Trophoblast cell (in vitro differentiated cells and primary cell): ENCODE data around the gene GUCA1A.
"Not testable (repeated sequence)": the region's sequence is repeated elsewhere in the genome, so short reads cannot be mapped to it uniquely, and the experiment has no call there.

Experiments
- DNase-seq, 2 donors: peaks; one replicate each; pipeline ENCODE4 v3.0.0-alpha.2; 2016
- H2AFZ ChIP-seq: 2 replicates; pipeline ENCODE4 v1.6.1; 2013; ENCODE audit warnings: low read length, moderate library complexity, mild to moderate bottlenecking; ENCODE audit not compliant: insufficient read depth, poor library complexity
- H2AK5ac ChIP-seq: 2 replicates; pipeline ENCODE4 v1.6.1; 2013; ENCODE audit warnings: mild to moderate bottlenecking, low read length
- H2BK120ac ChIP-seq: 2 replicates; pipeline ENCODE4 v1.6.1; 2013; ENCODE audit warnings: low read length, mild to moderate bottlenecking, moderate library complexity; ENCODE audit not compliant: insufficient read depth, poor library complexity
- H2BK12ac ChIP-seq: 2 replicates; pipeline ENCODE4 v1.6.1; 2013; ENCODE audit warnings: mild to moderate bottlenecking, low read length, moderate library complexity
- H2BK5ac ChIP-seq: 2 replicates; pipeline ENCODE4 v1.6.1; 2013; ENCODE audit warnings: low read length, low read depth, moderate library complexity, mild to moderate bottlenecking; ENCODE audit not compliant: poor library complexity
- H3K14ac ChIP-seq: 2 replicates; pipeline ENCODE4 v1.6.1; 2013; ENCODE audit warnings: mild to moderate bottlenecking, low read length
- H3K18ac ChIP-seq: 2 replicates; pipeline ENCODE4 v1.6.1; 2013; ENCODE audit warnings: mild to moderate bottlenecking, low read length
- H3K23ac ChIP-seq: 2 replicates; pipeline ENCODE4 v1.6.1; 2013; ENCODE audit warnings: low read length
- H3K27ac ChIP-seq: 2 replicates; pipeline ENCODE4 v1.5.1; 2013; ENCODE audit warnings: low read depth, mild to moderate bottlenecking, inconsistent platforms, low read length, moderate library complexity
- H3K27me3 ChIP-seq: 2 replicates; pipeline ENCODE4 v1.6.1; 2013; ENCODE audit warnings: inconsistent platforms, mild to moderate bottlenecking, low read length, moderate library complexity; ENCODE audit not compliant: insufficient read depth
- H3K36me3 ChIP-seq, 2 experiments: 1 replicate in 1 of 2; 2 replicates in 1 of 2; pipeline ENCODE4 v1.6.1; 2013; ENCODE audit warnings: low read length in 2 of 2, mild to moderate bottlenecking in 2 of 2, moderate library complexity in 1 of 2; ENCODE audit not compliant: insufficient read depth in 2 of 2, control insufficient read depth in 1 of 2
- H3K4ac ChIP-seq: 2 replicates; pipeline ENCODE4 v1.6.1; 2013; ENCODE audit warnings: low read depth, mild to moderate bottlenecking, low read length, moderate library complexity
- H3K4me1 ChIP-seq, 2 experiments: 1 replicate in 1 of 2; 2 replicates in 1 of 2; pipeline ENCODE4 v1.6.1; 2013; ENCODE audit warnings: low read length in 2 of 2, mild to moderate bottlenecking in 2 of 2, moderate library complexity in 1 of 2; ENCODE audit not compliant: insufficient read depth in 2 of 2, control insufficient read depth in 1 of 2
- H3K4me2 ChIP-seq: 2 replicates; pipeline ENCODE4 v1.6.1; 2013; ENCODE audit warnings: inconsistent platforms, mild to moderate bottlenecking, low read length, moderate library complexity
- H3K4me3 ChIP-seq: 2 replicates; pipeline ENCODE4 v1.5.1; 2013; ENCODE audit warnings: mild to moderate bottlenecking, low read depth, low read length, inconsistent platforms
- H3K79me1 ChIP-seq: one replicate; pipeline ENCODE4 v1.6.1; 2013; ENCODE audit warnings: low read length
- H3K79me2 ChIP-seq: 2 replicates; pipeline ENCODE4 v1.6.1; 2013; ENCODE audit warnings: low read length, mild to moderate bottlenecking; ENCODE audit not compliant: control insufficient read depth, insufficient read depth, poor library complexity
- H3K9ac ChIP-seq: 2 replicates; pipeline ENCODE4 v1.6.1; 2013; ENCODE audit warnings: mild to moderate bottlenecking, low read length
- H3K9me3 ChIP-seq: 2 replicates; pipeline ENCODE4 v1.6.1; 2013; ENCODE audit warnings: low read depth, mild to moderate bottlenecking, control low read depth, inconsistent platforms, low read length; ENCODE audit not compliant: insufficient read depth
- H4K12ac ChIP-seq: 2 replicates; pipeline ENCODE4 v1.6.1; 2013; ENCODE audit warnings: low read depth, mild to moderate bottlenecking, low read length, moderate library complexity
- H4K8ac ChIP-seq: 2 replicates; pipeline ENCODE4 v1.6.1; 2013; ENCODE audit warnings: low read depth, mild to moderate bottlenecking, low read length, moderate library complexity
- H4K91ac ChIP-seq: one replicate; pipeline ENCODE4 v1.6.1; 2013; ENCODE audit warnings: low read depth, mild to moderate bottlenecking, low read length, moderate library complexity
- WGBS: extraction: QIAGEN DNeasy Blood & Tissue Kit; methylation state at CpG from one replicate; pipeline ENCODE4 v1.1.7; 2013; ENCODE audit warnings: missing lambda C conversion rate; ENCODE audit not compliant: insufficient read length, insufficient coverage; ENCODE audit errors: extremely low coverage; 5-methylcytosine and 5-hydroxymethylcytosine counted together

Gene GUCA1A

DNA sequence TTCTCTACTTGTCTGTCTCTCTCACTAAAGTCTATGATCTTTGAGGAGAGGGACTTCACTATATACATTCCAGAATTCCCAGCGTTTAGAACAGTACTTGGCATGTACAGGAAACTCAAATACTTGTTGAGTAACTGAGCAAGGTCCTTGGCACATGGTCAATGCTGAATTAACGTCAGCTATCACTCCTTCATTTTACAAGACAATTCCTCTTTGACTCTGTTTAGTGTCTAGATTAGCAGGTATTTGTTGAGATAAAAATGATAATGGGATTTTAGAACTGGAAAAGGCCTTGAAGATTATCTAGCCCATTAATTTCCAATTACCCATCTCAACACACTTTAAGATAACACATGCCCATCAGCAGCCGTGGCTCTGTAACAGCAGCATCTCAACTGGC lies 28.2 kb downstream of the GUCA1A start:
- no CpG with 5 or more reads among the region's 3 CpGs for WGBS
- Histone ChIP-seq H2AFZ (no peak overlapping the region), H3K4ac (no peak overlapping the region), H4K12ac (no peak overlapping the region), H3K23ac (no peak overlapping the region), H3K27ac (no peak overlapping the region), H4K91ac (no peak overlapping the region), H3K79me1 (no peaks in the 10 kb centered on the region), H3K79me2 (no peaks in the 10 kb centered on the region), H2BK120ac (no peak overlapping the region), H3K4me3 (no peak overlapping the region), H3K4me2 (no peak overlapping the region), H3K27me3 (no peaks in the 10 kb centered on the region), H3K18ac (no peak overlapping the region), H2BK5ac (no peak overlapping the region), H3K9me3 (no peaks in the 10 kb centered on the region), H2AK5ac (no peak overlapping the region), H2BK12ac (no peak overlapping the region), H4K8ac (no peak overlapping the region), H3K9ac (no peak overlapping the region), H3K14ac (no peak overlapping the region), H3K36me3 (peaks cover 0 to 6% of the 10 kb centered on the region in 2 experiments), H3K4me1 (no peaks in the 10 kb centered on the region)
- no peak for DNase-seq

DNA sequence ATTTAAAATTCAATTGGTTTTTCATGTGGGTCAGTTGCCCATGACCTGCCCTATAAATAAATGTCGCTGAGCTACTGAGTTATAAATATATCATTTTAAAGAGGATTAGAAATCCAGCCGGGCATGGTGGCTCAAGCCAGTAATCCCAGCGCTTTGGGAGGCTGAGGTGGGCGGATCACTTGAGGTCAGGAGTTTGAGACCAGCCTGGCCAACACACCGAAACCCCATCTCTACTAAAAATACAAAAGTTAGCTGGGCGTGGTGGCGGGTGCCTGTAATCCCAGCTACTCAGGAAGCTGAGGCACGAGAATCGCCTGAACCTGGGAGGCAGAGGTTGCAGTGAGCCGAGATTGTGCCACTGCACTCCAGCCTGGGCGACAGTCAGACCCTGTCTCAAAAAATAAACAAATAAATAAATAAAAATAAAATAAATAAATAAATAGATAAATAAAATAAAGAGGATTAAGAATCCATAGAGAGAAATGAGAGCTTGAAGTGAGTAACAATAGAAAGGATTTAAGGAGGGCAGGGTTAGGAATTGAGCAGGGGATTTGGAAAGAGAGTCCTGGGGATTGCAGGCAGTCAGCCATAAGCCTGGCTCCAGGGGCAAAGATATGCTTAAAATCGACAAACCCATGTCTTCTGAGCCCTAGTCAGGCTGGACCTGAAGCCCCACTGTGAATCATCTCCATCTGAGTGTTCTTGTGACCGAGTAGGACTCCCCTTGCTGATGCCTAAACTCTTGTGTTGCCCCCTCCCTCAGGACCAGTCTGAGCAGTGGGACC lies 29.2 kb downstream of the GUCA1A start:
- not testable (repeated sequence) for H3K79me1 ChIP-seq, H2BK5ac ChIP-seq, H3K4me1 ChIP-seq, H3K4ac ChIP-seq, H3K4me2 ChIP-seq, H2AK5ac ChIP-seq, H4K91ac ChIP-seq, H3K14ac ChIP-seq, H3K27me3 ChIP-seq, H4K8ac ChIP-seq, H3K9me3 ChIP-seq, H3K18ac ChIP-seq, H3K36me3 ChIP-seq, H2BK120ac ChIP-seq, H2AFZ ChIP-seq, H4K12ac ChIP-seq, H3K27ac ChIP-seq, H2BK12ac ChIP-seq, H3K79me2 ChIP-seq, H3K23ac ChIP-seq, H3K9ac ChIP-seq, DNase-seq, H3K4me3 ChIP-seq
- WGBS, result no CpG with 5 or more reads among the region's 13 CpGs

DNA sequence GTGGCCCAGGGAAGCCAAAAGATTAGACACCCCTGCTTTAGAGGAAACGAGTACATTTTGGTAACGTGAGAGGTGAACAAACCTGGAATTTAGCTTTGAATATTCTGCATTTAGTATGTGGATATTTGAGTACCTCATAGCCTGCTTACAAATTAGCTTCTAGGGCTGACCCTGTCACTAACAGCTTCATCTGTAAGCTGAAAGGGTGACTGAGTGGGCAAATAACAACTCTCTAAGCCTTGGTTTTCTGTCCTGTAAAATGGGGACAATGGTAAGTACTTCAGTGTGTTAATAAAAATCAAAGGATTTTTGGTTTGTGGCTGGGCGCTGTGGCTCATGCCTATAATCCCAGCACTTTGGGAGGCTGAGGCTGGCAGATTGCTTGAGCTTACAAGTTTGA lies 30.0 kb downstream of the GUCA1A start:
- no peaks in the 10 kb centered on the region for H3K79me1 ChIP-seq
- no peaks in the 10 kb centered on the region for H3K4me1 ChIP-seq
- H3K36me3 ChIP-seq, result peaks cover 5 to 9% of the 10 kb centered on the region in 2 experiments
- H2BK120ac ChIP-seq, result no peak overlapping the region
- H3K9me3 ChIP-seq, result no peaks in the 10 kb centered on the region
- no peak overlapping the region for H3K23ac ChIP-seq
- H3K9ac ChIP-seq, result no peak overlapping the region
- no peak overlapping the region for H2AFZ ChIP-seq
- no peak overlapping the region for H4K91ac ChIP-seq
- DNase-seq, result no peak
- no peak overlapping the region for H4K12ac ChIP-seq
- H3K4ac ChIP-seq, result no peak overlapping the region
- no peak overlapping the region for H2AK5ac ChIP-seq
- H2BK12ac ChIP-seq, result no peak overlapping the region
- no peak overlapping the region for H3K27ac ChIP-seq
- no peaks in the 10 kb centered on the region for H3K79me2 ChIP-seq
- H3K4me2 ChIP-seq, result no peak overlapping the region
- H4K8ac ChIP-seq, result no peak overlapping the region
- no peak overlapping the region for H3K14ac ChIP-seq
- no peak overlapping the region for H2BK5ac ChIP-seq
- H3K18ac ChIP-seq, result no peak overlapping the region
- no peaks in the 10 kb centered on the region for H3K27me3 ChIP-seq
- H3K4me3 ChIP-seq, result no peak overlapping the region
- WGBS, result no CpG with 5 or more reads among the region's 3 CpGs

DNA sequence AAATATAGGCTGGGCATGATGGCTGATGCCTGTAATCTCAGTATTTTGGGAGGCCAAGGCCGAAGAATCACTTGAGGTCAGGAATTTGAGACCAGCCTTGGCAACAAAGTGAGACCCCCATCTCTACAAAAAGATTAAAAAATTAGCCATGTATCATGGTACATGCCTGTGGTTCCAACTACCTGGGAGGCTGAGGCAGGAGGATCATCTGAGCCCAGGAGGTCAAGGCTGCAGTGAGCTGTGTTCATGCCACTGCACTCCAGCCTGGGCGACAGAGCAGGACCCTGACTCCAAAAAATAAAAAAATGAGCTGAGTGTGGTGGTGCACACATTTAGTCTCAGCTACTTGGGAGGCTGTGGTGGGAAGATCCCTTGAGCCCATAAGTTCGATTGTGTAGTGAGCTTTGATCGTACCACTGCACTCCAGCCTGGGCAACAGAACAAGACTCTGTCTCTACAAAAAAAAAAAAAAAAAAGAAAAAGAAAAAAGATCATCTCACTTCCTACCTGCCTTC lies 31.7 kb downstream of the GUCA1A start:
- Histone ChIP-seq H3K18ac (no peak overlapping the region), H3K4me3 (no peak overlapping the region), H3K14ac (no peak overlapping the region), H3K4ac (no peak overlapping the region), H4K91ac (no peak overlapping the region), H3K4me1 (no peaks in the 10 kb centered on the region), H2AFZ (no peak overlapping the region), H4K8ac (no peak overlapping the region), H3K23ac (no peak overlapping the region), H3K79me2 (no peaks in the 10 kb centered on the region), H3K79me1 (no peaks in the 10 kb centered on the region), H3K4me2 (no peak overlapping the region), H3K9ac (no peak overlapping the region), H4K12ac (no peak overlapping the region), H3K27ac (no peak overlapping the region), H3K27me3 (no peaks in the 10 kb centered on the region), H2BK5ac (no peak overlapping the region), H2BK12ac (no peak overlapping the region), H2AK5ac (no peak overlapping the region), H2BK120ac (no peak overlapping the region), H3K9me3 (no peaks in the 10 kb centered on the region), H3K36me3 (peaks cover 14 to 18% of the 10 kb centered on the region in 2 experiments)
- no CpG with 5 or more reads among the region's 4 CpGs for WGBS
- DNase-seq, result no peak
